AG08396 (cell line): ENCODE results near the gene CD84.
"Not testable (repeated sequence)": the region's sequence is repeated elsewhere in the genome, so short reads cannot be mapped to it uniquely, and the experiment has no call there.

ENCODE experiments used
- DNase-seq: peaks from one replicate; pipeline ENCODE4 v3.0.0; 2012; ENCODE audit warnings: low spot score, mixed read lengths

CD84 gene

DNA sequence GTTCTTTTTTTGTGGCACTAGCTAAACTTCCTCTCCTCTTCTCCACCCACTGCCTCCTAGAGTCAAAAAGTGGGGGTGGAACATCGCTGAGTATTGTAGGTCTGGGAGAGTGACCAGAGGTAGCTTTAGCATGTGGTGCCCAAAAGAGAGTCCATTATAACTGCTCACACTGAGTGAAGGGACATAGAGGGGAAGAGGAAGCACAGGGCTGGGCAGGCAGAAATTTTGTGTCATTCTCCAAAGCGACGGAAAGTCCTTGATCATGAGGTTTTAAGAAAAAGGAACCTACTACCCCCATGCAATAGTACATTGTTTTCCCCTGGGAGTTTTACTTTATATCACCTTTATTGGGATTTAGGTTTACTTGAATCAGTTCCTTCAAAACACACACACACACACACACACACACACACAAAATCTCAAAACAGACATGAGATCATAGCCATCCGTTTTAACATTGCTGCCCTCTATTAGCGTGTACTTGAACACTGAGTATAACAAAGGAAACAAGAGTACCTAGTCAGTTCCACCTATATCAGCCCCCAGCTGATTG is 4.1 kb downstream of the CD84 start:
- DNase-seq, result no peak

DNA sequence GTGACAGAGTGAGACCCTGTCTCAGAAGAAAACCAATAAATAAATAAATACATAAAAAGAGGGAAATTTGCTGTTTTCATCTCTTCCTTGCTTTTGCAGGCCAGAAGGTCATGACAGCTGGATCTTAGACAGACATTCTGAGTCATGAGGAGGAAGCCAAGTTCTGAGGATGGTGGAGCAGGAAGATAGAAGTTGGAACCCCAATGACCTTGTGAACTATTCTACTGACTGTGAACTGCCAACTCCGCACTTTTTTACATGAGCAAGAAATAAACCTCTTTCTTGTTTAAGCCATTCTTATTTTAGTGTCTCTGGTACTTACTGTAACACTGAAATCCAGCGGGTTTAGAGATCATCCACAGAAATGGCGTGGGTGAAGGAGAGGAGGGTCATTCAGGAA is 8.5 kb downstream of the CD84 start:
- DNase-seq, result no peak

DNA sequence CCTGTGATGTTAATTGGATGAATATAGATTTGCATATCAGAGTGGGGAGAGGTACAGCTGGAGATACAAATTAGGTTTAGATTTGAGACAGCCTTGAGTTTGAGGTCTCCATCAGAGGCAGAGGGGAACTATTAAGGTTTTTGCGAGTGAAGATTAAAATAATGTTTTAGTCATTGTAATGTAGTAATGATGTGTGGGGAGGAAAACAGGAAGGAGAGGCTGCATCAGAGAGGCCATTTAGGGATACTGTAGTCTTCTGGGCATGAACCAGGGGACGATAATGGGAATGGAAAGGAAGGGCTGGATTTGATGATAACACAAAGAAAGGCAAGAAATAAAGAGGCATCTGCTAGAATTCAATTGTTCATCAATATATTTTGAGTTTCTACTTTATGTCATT is 9.5 kb downstream of the CD84 start:
- DNase-seq, result no peak

DNA sequence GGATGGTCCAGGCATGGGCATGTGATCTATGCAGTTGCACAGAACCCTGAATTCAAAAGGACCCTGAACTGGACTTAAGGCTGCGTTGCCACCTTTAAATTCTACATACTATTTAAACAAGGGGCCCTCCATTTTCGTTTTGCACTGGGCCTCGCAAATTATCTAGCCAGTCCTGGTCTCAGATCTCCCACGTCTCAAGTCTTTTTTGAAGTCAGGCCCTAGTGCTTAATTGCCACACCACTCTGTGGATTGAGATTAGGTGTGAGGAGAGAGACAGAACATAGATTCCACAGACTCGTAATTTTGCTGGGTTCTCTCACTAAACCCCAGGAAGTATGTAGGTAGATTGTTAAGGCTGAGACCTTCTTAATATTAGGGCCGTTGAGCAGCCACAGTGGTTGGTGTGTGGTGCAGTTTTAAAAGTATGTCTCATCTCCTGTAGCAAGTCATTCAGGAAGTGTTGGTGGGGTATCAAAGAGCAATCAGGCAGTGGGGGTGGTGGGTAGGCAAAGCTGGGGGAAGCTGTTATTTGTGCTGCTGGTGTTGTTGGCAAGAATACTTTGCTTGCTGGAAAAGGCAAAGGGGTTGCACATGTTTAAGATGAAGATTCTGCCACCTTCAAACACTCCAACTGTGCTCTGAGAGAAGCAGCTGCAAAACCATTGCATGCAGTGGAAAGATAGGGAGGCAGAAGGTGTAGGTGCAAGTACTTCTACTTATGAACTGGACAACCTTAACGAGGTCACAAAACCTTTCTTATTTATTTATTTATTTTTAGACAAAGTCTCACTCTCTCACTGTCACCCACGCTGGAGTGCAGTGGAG is 11.2 kb downstream of the CD84 start:
- DNase-seq, result no peak

DNA sequence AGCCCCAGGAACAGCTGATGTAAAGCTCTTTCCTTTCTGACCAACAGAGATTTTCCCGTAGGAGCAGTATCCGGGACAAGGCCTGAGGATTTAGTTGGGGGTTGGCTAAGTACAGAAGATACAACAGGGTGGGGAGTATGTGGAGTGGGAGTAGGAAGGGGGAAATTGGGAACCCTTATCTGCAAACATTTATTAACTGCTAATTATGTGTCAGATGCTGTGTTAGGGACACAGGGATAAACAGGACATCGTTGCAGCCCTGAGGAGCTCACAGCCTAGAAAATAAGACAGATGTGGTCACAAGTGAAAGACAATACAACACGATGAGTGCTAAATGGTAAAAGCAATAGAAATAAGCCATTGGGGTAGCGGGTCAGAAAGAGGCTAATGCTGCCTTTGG is 12.0 kb downstream of the CD84 start:
- no peak for DNase-seq

DNA sequence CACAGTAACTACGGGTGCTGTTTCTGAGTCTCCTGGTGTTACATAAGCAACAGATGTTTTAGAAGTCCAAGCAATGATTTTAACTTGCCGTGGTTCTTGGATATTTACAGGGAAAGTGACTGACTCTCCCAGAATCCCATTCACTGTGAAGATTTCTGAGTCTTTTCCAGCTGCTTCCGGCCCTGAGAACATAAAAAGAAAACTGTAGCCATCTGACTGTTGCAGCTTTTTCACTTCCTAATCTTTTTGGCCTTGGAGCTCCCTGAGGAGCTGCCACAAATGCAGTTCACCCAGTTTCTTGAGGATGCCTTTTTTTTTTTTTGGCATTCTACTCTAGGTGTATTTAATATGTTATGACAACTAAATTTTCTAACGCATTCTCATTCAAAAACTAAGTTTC is 13.7 kb downstream of the CD84 start:
- DNase-seq, result no peak

DNA sequence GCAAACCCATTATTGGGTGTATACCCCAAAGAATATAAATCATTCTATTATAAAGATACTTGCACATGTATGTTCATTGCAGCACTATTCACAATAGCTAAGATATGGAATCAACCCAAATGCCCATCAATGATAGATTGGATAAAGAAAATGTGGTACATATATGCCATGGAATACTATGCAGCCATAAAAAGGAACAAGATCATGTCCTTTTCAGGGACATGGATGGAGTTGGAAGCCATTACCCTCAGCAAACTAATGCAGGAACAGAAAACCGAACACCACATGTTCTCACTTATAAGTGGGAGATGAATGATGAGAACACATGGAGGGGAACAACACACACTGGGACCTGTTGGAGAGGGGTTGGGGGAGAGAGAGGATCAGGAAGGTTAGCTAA is 16.1 kb downstream of the CD84 start:
- DNase-seq, result not testable (repeated sequence)

DNA sequence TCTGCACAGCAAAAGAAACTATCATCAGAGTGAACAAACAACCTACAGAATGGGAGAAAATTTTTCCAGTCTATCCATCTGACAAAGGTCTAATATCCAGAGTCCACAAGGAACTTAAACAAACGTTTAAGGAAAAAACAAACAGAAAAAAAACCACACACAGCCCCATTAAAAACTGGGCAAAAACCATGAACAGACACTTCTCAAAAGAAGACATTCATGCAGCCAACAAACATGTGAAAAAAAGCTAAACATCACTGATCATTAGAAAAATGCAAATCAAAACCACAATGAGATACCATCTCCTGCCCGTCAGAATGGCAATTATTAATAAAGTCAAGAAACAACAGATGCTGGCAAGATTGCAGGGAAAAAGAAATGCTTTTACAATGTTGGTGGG is 16.6 kb downstream of the CD84 start:
- not testable (repeated sequence) for DNase-seq

DNA sequence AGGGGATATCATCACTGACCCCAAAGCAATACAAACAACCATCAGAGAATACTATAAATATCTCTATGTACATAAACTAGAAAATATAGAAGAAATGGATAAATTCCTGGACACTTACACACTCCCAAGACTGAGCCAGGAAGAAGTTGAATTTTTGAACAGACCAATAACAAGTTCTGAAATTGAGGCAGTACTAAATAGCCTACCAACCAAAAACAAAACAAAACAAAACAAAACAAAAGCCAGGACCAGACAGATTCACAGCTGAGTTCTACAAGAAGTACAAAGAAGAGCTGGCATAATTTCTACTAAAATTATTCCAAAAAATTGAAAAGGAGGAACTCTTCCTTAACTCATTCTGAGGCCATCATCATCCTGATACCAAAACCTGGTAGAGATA is 18.5 kb downstream of the CD84 start:
- no peak for DNase-seq

DNA sequence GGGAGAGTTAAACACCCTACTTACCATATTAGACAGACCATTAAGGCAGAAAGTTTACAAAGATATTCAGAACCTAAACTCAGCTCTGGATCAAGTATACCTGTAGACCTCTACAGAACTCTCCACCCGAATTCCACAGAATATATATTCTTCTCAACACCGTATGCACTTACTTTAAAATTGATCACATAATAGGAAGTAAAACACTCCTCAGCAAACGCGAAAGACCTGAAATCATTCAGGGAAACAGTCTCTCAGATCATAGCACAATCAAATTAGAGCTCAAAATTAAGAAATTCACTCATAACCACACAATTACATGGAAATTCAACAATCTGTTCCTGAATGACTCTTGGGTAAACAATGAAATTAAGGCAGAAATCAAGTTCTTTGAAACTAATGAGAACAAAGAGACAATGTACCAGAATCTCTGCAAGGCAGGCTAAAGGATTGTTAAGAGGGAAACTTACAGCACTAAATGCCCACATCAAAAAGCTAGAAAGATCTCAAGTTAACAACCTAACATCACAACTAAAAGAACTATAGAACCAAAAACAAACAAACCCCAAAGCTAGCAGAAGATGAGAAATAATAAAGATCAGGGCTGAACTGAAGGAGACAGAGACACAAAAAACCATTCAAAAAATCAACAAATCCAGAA is 19.1 kb downstream of the CD84 start:
- no peak for DNase-seq

DNA sequence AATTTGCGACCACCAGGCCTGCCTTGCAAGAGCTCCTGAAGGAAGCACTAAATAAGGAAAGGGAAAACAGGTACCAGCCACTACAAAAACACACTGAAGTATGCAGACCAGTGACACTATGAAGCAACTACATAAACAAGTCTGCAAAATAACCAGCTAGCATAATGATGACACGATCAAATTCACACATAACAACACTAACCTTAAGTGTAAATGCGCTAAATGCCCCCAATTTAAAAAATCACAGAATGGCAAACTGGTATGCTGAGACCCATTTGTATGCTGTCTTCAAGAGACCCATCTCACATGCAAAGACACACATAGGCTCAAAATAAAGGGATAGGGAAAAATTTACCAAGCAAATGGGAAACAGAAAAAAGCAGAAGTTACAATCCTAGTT is 19.9 kb downstream of the CD84 start:
- DNase-seq, result not testable (repeated sequence)

DNA sequence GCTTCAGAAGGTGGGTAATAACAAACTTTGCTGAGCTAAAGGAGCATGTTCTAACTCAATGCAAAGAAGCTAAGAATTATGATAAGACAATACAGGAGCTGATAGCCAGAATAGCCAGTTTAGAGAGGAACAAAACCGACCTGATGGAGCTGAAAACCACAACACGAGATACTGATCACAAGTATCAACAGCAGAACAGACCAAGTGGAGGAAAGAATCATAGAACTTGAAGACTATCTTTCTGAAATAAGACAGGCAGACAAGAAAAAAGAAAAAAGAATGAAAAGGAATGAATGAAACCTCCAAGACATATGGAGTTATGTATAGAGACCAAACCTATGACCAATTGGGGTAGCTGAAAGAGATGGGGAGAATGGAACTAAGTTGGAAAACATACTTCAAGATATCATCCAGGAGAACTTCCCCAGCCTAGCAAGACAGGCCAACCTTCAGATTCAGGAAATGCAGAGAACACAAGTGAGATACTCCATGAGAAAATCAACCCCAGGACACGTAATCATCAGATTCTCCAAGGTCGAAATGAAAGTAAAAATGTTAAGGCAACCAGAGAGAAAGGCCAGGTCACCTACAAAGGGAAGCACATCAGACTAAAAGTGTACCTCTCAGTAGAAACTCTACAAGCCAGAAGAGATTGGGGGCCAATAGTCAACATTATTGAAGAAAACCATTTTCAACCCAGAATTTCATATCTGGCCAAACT is 20.5 kb downstream of the CD84 start:
- DNase-seq, result no peak

DNA sequence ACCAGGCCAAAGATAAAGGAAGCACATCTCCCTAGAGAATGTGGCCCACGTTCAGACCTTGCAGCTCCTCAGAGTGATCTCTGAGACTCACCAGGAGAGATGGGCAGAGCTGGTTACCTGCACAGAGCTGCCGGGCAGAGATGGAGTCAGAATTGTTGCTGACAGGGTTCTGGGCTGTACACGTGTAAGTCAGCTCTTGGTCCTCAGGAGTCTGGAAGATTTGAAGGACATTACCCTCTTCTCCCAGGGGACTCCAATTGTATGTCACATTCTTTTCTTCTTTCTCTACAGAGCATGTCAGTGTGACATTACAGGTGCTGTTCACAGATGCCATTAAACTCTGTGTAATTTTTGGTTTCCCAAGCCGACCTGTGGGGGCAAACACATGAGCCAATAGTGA is 25.5 kb downstream of the CD84 start:
- no peak for DNase-seq

DNA sequence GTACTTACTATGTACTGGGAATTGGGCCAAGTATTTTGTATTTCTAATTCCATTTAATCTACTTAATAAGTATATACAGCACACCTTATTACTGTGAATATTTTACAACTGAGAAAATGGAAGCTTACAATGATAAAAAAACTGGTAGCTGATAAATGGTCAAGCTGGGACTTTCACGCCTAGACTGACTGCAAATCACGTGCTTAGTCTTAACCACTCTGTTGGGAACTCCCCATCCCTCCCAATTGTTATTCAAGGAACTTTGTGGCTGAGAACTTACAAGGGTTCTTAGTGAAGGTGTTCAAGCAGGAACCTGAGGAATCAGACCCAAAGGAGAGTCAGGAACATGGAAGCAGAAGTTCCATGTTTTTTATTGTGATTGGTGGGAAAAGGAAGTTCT is 26.9 kb downstream of the CD84 start:
- DNase-seq, result no peak

DNA sequence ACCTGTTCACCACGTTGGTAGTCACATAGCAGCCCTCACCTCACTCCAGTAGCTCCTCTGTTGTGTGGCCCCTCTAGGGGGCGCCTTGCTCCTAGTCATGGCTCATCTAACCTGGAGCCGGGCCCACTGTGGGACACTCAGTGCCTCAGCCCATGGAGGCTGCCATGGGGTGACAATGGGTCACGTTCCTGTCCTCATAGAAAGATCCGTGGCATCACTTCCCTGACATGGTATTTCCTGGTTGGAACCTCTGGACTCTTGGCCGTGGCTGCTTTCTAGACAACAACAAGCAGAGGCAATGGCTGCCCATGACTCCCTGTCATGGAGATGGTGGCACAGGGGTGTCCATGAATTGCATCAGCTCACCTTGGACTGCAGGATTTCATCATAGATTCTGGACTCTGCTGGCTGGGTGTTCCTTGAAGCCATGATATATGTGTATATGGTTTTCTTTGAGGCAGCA is 28.7 kb downstream of the CD84 start:
- DNase-seq, result no peak

DNA sequence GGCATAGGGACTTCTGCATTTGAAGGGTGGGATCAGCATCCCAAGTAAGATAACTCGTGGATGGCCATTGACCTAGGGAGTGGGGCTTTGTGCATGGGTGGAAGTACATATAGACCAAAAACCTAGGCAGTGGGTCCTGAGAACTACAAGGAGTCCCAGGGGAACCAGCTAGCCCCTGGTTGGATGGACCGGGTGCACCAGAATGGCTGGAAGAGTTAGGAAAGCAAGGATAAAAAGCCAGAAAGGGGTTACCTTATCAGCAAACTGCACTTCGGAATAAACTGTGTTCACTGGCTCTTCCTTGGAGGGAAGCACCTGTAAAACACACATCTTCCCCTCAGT is 29.7 kb downstream of the CD84 start:
- DNase-seq, result no peak

DNA sequence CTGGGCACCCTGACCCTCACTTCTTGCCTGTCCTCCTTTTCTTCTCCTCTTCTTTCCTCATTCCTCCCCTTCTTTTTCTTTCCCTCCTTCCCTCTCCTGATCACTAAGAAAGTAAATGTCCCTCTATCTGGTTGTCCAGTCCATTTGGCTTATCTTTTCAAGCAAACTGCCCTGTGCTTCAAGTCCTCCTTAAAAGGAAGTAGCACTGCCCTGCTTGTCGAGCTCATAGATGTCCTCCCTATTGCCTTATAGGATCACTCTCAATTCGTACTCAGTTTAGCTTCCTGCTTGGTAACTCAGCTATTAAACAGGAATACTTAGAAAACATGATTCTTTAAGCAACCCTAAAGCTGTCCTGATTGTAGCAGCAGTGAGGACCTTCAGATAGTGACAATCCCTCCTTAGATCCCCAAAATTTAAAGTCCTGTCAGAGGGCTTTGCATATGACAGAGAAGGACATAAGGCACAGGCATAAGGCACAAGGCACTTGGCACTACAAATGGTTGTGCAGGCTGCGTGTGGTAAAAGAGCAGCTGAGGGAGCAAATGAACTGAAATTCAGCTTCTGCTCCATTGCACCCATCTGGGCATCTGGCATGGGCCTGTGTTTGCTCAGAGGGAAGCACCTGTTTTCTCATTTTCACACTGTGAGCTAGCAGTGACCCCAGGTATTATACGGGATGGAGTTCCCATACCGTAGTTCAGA is 30.2 kb downstream of the CD84 start:
- DNase-seq, result no peak

DNA sequence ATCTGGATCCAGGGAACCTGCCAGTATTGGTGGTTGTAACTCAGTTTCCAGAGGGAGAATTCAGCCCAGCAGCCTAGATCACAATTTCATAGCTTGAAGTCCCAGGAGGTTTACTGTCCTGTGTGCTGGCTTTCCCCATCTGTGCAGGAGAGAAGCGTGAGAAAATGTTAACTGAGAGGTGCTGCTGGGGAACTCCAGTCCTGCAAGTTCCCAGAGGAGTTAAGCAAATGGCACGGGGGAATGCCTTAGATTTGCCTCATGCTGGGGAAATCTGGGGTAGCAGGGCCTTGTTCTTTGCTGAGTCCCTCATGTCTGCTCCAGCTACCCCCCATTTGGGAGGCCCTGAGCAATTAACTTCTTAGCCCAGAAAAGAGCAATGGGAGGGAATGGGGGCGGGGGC is 31.1 kb downstream of the CD84 start:
- no peak for DNase-seq

DNA sequence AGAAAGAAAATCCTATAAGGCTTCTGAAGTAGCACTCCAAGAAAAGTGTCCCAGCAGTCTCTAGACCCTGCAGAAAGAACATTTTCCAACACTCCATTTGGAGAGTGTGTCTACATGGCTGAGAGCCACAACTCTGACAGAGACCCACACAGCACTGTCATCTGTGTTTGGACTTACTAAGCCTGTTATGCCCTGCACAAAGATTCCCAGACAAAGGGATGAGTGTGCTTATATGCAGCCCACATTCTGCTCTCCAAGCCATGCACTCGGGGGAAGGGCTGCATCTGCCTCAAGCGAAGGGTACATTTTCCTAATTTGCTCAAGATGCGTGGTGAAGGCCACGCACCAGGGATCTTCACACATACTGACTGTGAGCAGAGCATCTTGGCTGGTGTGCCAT is 31.9 kb downstream of the CD84 start:
- no peak for DNase-seq

DNA sequence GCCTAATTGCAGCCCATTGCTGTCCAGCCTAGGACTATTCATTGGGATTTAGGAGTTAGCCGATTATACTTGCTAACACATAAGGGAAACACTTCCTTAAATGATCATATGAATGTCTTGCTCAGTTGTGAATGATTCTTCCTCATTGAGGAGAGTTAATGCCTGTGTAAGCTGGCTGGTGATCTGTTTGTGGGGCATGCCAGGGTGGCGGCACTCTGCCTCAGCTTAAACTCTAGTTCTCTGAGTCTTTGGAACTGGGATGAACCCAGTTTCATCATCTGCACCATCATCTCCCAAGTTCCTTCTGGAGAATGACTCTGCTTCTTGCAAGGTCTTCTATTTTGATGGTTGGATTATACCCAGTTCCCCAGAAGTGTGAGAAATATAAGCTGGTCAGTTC is 32.4 kb downstream of the CD84 start:
- no peak for DNase-seq

DNA sequence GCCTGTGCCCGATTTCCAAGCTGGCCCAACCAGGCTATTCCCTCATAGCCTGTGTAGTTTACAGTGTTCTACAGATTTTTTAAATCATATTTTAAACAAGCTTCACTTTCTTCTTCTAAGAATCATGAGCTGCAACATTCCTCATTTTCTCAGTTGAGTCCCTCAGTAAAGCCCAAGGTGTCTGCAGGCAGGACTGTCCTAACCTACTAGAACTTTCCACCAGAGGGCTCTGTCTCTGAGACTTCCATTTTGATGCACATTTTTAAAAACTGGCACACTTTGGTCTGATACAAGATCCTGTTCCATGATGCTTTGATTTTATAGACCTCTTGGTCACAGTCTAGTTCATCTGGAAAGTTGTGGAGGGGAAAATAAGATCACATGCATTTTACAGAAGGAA is 34.6 kb downstream of the CD84 start:
- peak; percentile 15 for DNase-seq

DNA sequence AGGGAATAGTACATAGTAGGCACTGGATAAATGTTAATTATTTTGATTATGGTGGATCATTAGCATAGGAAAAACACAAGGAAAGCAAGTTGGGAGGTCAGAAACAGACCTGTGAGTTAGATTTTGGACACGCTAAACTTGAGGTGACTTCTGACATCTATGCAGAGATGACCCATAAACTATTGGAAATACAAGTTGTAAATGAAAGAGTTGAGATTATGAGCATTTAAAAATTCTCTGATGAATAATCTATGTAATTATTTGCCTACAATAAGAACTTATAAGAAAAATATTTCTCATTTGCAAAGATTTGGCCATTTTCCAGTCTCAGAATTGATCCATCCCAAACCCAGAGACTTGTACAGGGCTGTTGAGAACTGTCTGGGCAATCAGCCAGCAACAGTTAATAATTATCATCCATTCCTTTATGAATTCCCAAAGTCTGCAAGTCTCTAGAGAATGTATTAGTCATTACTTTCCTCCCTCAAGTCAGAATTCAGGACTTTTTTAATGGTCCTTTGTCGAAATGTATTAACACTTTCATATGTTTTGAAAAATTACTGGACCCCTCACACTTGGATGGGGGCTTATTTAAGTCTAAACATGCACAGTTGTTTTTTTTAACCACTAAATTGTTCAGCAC is 36.9 kb downstream of the CD84 start:
- DNase-seq, result no peak
